Panc1 (cell line): Measurements from ENCODE around the gene VWA5B2.

Experiments used
- POLR2AphosphoS5 ChIP-seq: IDR thresholded peaks from 2 replicates; pipeline ENCODE4 v1.6.1; 2012; ENCODE audit warnings: mild to moderate bottlenecking, low read depth, low read length, moderate library complexity
- SIN3A ChIP-seq: IDR thresholded peaks from 2 replicates; pipeline ENCODE4 v1.6.1; 2012; ENCODE audit warnings: low read depth, mild to moderate bottlenecking, low read length, moderate library complexity, borderline replicate concordance; ENCODE audit not compliant: insufficient read depth
- TCF7L2 ChIP-seq: IDR thresholded peaks from 2 replicates; pipeline ENCODE4 v1.6.1; 2011; ENCODE audit warnings: mild to moderate bottlenecking, low read depth, low read length, inconsistent platforms
- TF ChIP-seq, protein P1 (sequence below): fragments of 450-650 bp; IDR thresholded peaks from 2 replicates; pipeline ENCODE4 v1.5.1; 2017; ENCODE audit warnings: mild to moderate bottlenecking
- TF ChIP-seq, protein P2 (sequence below), 2 experiments: IDR thresholded peaks; 2 replicates each; pipeline ENCODE4 v1.6.1; 2011 to 2012; ENCODE audit warnings: low read depth in 2 of 2, control low read depth in 1 of 2, low read length in 1 of 2, mild to moderate bottlenecking in 1 of 2, moderate library complexity in 1 of 2; ENCODE audit not compliant: insufficient read depth in 1 of 2

DNA sequence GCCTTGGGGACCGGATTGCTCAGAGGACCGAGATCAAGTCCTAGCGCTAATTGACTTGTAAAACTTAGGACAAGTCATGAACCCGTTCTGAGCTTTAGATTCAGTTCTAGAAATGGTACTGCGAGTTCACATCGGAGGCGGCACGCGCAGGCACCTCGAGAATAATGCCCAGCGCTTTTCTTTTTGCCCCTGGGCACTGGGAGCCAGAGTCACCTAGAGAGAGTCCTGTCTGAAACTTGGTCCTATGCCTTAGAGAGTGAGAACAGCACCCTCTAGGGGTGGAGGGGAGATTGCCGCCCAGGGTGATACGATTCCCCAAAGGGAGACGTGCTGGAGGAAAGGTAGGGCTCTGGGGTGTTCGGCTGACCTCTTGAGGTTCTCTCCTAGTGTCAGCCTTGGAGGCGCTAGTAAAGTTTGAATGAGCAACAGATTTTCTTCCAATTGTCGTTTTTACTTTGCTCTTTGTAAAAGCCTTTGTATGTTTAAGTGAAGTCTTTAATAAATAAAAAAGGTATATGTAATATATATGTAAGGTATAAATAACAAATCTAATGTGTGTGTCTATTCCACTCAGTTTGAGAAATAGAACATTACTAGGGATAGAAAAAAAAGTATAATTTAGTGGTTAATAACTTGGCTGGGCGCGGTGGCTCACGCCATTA is 20.9 kb downstream of the VWA5B2 start:
- TF ChIP-seq, protein P1, sequence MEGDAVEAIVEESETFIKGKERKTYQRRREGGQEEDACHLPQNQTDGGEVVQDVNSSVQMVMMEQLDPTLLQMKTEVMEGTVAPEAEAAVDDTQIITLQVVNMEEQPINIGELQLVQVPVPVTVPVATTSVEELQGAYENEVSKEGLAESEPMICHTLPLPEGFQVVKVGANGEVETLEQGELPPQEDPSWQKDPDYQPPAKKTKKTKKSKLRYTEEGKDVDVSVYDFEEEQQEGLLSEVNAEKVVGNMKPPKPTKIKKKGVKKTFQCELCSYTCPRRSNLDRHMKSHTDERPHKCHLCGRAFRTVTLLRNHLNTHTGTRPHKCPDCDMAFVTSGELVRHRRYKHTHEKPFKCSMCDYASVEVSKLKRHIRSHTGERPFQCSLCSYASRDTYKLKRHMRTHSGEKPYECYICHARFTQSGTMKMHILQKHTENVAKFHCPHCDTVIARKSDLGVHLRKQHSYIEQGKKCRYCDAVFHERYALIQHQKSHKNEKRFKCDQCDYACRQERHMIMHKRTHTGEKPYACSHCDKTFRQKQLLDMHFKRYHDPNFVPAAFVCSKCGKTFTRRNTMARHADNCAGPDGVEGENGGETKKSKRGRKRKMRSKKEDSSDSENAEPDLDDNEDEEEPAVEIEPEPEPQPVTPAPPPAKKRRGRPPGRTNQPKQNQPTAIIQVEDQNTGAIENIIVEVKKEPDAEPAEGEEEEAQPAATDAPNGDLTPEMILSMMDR, result peak; percentile 97
- TF ChIP-seq POLR2AphosphoS5, result no peak
- TF ChIP-seq, protein P2, sequence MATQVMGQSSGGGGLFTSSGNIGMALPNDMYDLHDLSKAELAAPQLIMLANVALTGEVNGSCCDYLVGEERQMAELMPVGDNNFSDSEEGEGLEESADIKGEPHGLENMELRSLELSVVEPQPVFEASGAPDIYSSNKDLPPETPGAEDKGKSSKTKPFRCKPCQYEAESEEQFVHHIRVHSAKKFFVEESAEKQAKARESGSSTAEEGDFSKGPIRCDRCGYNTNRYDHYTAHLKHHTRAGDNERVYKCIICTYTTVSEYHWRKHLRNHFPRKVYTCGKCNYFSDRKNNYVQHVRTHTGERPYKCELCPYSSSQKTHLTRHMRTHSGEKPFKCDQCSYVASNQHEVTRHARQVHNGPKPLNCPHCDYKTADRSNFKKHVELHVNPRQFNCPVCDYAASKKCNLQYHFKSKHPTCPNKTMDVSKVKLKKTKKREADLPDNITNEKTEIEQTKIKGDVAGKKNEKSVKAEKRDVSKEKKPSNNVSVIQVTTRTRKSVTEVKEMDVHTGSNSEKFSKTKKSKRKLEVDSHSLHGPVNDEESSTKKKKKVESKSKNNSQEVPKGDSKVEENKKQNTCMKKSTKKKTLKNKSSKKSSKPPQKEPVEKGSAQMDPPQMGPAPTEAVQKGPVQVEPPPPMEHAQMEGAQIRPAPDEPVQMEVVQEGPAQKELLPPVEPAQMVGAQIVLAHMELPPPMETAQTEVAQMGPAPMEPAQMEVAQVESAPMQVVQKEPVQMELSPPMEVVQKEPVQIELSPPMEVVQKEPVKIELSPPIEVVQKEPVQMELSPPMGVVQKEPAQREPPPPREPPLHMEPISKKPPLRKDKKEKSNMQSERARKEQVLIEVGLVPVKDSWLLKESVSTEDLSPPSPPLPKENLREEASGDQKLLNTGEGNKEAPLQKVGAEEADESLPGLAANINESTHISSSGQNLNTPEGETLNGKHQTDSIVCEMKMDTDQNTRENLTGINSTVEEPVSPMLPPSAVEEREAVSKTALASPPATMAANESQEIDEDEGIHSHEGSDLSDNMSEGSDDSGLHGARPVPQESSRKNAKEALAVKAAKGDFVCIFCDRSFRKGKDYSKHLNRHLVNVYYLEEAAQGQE (IDR thresholded peaks at IDR 0.05; ENCODE audit: insufficient read depth in 1 of 2, low read depth in 2 of 2, low read length in 1 of 2), result peak in 1 of 2 experiments; percentile 53; a peak in 1 of 4 replicates
- TF ChIP-seq TCF7L2, result no peak
- no peak for TF ChIP-seq SIN3A
